GM12801 (cell line): ENCODE data around the gene AHRR.

Source experiments
- CTCF ChIP-seq: IDR thresholded peaks from one replicate; pipeline ENCODE4 v1.5.1; 2011; ENCODE audit warnings: control low read depth; ENCODE audit not compliant: insufficient read length; ENCODE audit errors: extremely low read depth

Gene AHRR

GRCh38 chr5:345404-346195, 24.1 kb downstream of the AHRR start:
- TF ChIP-seq CTCF, result no peak

DNA sequence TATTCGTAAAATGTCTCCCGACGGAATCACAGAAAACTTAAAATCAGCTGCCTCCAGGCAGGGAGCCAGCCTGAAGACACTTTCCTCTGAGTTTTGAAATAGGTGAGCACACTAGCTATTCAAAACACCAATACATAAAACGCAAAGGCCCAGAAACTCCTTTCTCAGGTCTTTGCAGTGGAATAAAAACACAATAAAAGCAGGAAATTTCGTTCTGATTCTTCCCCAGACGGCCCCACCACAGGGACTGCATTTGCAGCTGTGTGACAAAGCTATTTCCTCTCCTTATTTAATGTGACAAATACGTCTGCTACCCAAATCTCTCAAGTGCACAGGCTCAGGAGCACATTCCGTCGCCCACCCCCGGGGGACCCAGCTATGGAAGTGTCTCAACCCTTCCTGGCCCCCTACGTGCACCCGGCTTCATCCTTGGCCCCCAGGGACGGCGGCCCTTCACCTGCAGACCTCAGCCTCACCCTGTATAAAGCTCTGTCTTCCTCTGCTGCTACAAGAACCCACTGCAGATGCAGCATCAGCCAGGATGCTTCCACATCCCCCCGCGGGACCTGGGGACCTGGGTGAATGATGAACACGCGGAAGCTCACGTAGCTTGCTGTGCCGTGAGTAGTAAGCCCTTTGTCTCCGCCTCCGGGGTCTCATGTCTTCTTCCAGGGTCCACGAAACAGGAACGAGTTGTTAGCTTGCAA, 24.9 kb downstream of the AHRR start:
- TF ChIP-seq CTCF, result no peak

GRCh38 chr5:347712-348284, 26.3 kb downstream of the AHRR start:
- TF ChIP-seq CTCF, result no peak

- TF ChIP-seq CTCF, result no peak
Observed at GRCh38 chr5:348726-349125, 27.2 kb downstream of the AHRR start.

DNA sequence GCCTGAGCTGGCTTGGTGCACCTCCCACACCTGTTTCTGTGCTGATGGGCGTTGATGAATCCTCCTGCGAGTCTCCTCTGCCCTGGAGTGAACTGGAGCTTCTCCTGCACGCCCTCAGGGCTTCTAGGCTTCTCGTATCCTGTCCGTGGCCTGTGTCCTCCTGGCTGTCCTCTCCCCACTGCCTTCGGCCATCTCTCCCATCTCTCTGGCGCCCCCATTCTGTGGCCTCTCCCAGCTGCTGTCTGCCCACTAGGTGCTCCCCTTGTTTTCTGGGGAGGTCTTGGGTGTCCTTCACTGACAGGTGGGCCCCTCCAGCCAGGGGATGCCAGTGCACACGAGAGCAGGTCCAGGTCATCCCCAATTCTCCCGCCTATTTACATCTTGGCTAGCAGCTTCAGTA, 28.8 kb downstream of the AHRR start:
- TF ChIP-seq CTCF, result no peak

DNA sequence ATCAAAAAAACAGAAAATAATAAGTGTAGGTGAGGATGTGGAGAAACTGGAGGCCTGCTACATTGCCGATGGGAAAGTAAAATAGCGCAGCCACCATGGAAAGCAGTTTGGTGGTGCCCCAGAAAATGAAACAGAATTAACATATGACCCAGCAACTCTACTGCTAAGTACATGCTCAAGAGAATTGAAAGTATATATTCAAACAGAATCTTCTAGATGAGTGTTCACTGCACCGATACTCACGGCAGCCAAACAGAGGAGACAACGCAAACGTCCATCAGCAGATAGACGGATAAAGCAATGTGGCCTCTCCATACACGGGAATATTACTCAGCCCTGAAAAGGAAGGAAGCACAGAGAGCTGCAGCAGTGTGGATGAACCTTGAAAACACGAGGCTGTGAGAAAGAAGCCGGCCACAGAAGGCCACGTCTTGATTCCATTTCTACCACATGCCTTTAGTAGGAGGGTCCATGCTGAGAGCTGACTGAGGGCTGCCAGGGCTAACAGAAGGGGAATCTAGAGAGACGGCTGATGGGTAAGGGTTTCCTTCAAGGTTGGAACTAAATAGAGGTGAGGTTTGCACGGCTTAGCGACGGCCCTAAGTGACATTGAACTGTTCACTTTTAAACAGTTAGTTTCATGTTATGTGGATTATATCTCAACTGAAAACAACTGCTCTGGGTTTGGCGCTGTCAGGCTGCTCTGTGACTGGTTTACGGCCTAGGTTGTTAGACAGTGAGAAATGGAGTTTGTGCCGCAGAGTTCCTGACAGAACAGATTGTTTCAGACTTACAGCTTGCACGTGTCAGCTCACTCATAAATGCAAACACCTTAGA, 29.8 kb downstream of the AHRR start:
- no peak for TF ChIP-seq CTCF

DNA sequence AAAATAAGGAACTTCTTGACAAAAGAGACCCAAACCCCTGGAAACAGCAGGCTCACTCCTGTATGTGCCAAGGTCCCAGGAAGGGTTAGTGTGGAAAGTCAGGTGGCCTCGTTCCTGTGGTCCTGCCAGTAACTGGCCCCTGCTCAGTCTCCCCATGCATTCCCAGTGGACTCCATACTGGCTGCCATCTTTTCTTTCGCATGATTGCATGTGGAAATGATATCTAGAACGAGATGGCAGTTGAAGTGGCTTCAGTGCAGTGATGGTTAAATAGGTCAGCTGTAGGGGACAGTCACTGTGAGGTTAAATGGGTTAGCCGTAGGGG, 30.4 kb downstream of the AHRR start:
- TF ChIP-seq CTCF, result no peak
